ENCODE data around the gene DDAH1. TPM values are rescaled to one million over a fixed set of nuclear protein-coding genes. Genes with fewer than 3 reads are reported as not detected.

Gene DDAH1
- total RNA-seq, 2 donors from 2014 or later = 11.2 to 31.4 TPM

DNA sequence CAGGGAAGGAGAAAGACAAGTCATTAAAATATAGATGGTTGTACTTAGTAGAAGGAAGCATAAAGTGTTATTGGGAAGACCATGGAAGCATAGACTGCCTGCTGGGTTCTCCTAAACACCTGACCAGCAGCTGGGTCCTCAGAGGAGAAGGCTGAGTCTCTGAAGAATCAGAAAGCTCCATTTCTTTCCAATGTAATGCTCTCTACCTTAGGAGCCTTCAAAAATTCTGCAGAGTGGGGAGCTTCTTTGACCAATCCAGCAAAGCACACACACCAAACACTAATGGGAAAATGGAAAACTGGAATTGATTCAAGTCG lies 167.5 kb downstream of the DDAH1 start:
- H3K27me3 ChIP-seq = no peaks in the 10 kb centered on the region
- DNase-seq (no peak), ATAC-seq (no peak)
- no peak for TF ChIP-seq POLR2A (IDR thresholded peaks at IDR 0.05)
- TF ChIP-seq, protein P1, sequence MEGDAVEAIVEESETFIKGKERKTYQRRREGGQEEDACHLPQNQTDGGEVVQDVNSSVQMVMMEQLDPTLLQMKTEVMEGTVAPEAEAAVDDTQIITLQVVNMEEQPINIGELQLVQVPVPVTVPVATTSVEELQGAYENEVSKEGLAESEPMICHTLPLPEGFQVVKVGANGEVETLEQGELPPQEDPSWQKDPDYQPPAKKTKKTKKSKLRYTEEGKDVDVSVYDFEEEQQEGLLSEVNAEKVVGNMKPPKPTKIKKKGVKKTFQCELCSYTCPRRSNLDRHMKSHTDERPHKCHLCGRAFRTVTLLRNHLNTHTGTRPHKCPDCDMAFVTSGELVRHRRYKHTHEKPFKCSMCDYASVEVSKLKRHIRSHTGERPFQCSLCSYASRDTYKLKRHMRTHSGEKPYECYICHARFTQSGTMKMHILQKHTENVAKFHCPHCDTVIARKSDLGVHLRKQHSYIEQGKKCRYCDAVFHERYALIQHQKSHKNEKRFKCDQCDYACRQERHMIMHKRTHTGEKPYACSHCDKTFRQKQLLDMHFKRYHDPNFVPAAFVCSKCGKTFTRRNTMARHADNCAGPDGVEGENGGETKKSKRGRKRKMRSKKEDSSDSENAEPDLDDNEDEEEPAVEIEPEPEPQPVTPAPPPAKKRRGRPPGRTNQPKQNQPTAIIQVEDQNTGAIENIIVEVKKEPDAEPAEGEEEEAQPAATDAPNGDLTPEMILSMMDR (IDR thresholded peaks at IDR 0.05) = no peak
- intact Hi-C loops (cut with DNase I) = no loop called here
- H3K27ac ChIP-seq = peak overlapping the region; percentile 76 to 78 (median 77)
- H3K4me1 ChIP-seq = peaks cover 17% of the 10 kb centered on the region
- H3K4me3 ChIP-seq = no peak overlapping the region
- WGBS, 2 donors = 3 to 7% methylated on average over 1 of the region's 1 CpG
- no peaks in the 10 kb centered on the region for H3K9me3 ChIP-seq
- H3K36me3 ChIP-seq (replicated peaks in 1 of 2; ENCODE audit: insufficient read depth in 1 of 2, low read depth in 2 of 2) = no peaks in the 10 kb centered on the region

DNA sequence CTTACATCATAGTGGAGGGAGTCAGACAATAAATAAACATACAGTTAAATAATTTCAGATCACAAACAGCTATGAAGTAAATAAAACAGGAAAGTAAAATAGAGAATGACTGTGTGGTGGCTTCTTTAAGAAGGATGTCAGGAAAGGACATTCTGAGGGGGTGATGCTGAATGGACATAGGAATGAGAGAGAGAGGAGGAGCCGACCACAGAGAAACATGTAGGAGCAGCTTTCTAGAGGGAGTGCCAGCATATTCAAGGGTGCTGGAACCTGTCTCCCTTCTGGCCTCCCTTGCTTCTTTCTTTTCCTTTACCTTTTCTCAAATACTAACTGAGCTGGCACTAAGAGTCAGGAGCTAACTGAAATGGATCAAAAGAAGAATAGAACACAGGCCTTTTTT lies 168.0 kb downstream of the DDAH1 start:
- H3K4me1 ChIP-seq = peaks cover 17% of the 10 kb centered on the region
- 74 to 79% methylated on average over 1 of the region's 1 CpG for WGBS, 2 donors
- DNase-seq (no peak), ATAC-seq (no peak)
- peak overlapping the region in 3 of 4 donors; percentile 76 to 78 (median 77) for H3K27ac ChIP-seq
- intact Hi-C loops (cut with DNase I) = no loop called here
- H3K4me3 ChIP-seq = no peak overlapping the region
- no peaks in the 10 kb centered on the region for H3K9me3 ChIP-seq
- no peak for TF ChIP-seq POLR2A (IDR thresholded peaks at IDR 0.05)
- TF ChIP-seq, protein P1 (IDR thresholded peaks at IDR 0.05) = no peak
- H3K36me3 ChIP-seq (replicated peaks in 1 of 2; ENCODE audit: insufficient read depth in 1 of 2, low read depth in 2 of 2) = no peaks in the 10 kb centered on the region
- H3K27me3 ChIP-seq = no peaks in the 10 kb centered on the region

DNA sequence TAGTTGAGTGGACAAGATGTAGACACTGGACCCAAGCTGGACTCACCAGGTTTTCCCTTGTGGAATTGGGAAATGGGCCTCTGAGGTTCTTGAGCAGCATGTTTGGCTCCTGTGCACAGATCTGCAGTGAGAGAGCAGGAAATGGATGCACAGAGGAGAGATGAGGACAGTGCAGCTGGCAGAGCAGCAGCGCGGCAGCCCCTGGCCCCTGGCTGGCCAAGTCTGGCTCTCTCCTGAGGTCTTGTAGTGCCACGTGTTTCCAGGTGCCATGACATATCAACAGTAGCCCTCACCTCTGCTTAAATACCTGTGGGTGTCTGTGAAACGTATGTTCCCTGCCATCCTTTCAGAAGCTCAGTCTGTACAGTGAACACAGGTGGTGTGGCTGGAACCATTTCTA lies 169.3 kb downstream of the DDAH1 start:
- 50 to 75% methylated on average over 1 to 4 of the region's 4 CpGs for WGBS, 2 donors
- TF ChIP-seq, protein P1 (IDR thresholded peaks at IDR 0.05) = no peak
- TF ChIP-seq POLR2A (IDR thresholded peaks at IDR 0.05) = no peak

DNA sequence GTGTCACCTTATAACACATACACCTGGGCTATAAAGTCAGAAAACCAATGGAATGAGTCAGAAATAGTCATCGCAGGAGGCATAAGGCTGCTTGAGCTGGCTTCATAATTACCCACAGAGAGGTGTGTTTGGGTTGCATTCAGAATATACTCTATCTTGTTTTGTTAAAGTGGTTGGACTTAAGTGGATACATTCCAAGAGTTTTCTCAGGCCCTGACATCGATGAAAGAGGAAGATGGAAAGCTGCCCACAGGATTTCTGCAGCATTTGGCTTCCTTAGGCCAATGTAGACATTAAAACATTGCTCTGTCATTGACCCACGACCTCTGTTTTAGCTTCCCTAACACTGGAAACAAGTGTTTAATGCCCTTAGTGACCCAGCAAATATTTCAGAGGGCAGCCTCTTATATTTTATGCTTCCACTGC lies 169.9 kb downstream of the DDAH1 start:
- no peak overlapping the region for H3K4me3 ChIP-seq
- no peaks in the 10 kb centered on the region for H3K27me3 ChIP-seq
- TF ChIP-seq, protein P1 (IDR thresholded peaks at IDR 0.05) = no peak
- no peak for TF ChIP-seq POLR2A (IDR thresholded peaks at IDR 0.05)
- no peaks in the 10 kb centered on the region for H3K9me3 ChIP-seq
- no peaks in the 10 kb centered on the region for H3K36me3 ChIP-seq (replicated peaks in 1 of 2; ENCODE audit: insufficient read depth in 1 of 2, low read depth in 2 of 2)
- no peak overlapping the region for H3K27ac ChIP-seq
- peaks cover 17% of the 10 kb centered on the region for H3K4me1 ChIP-seq
- 49 to 60% methylated on average over 3 of the region's 3 CpGs for WGBS, 2 donors
- ATAC-seq (no peak), DNase-seq (no peak)
- intact Hi-C loops (cut with DNase I) = no loop called here

More for the DNA sequence above, 169.3 kb downstream of the DDAH1 start:
- Histone ChIP-seq H3K27me3 (no peaks in the 10 kb centered on the region), H3K27ac (no peak overlapping the region), H3K4me3 (no peak overlapping the region), H3K4me1 (peaks cover 17% of the 10 kb centered on the region), H3K9me3 (no peaks in the 10 kb centered on the region), H3K36me3 (replicated peaks in 1 of 2; ENCODE audit: insufficient read depth in 1 of 2, low read depth in 2 of 2) (no peaks in the 10 kb centered on the region)
- ATAC-seq (no peak), DNase-seq (no peak)
- intact Hi-C loops (cut with DNase I) = no loop called here

DNA sequence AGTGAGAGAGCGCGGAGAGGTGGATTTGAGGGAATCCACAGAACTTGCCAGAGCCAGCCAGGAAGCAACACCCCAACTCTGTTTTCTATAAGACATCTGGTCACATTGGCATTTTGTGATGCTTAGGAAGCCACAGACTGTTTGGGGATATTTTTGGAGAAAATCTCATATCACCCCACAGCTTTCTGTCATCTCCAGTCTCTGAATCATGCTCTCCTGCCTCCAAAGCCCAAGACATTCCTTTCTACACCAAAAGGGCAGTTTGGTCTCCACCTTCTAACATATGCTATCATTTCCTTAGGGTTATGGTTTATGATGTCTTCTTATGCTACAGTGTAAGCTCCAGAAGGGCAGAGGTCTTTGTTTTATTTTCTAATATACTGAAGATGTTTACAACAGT lies 174.1 kb downstream of the DDAH1 start:
- intact Hi-C loops (cut with DNase I) = no loop called here
- Histone ChIP-seq H3K36me3 (replicated peaks in 1 of 2; ENCODE audit: insufficient read depth in 1 of 2, low read depth in 2 of 2) (no peaks in the 10 kb centered on the region), H3K9me3 (no peaks in the 10 kb centered on the region), H3K4me1 (no peaks in the 10 kb centered on the region), H3K27ac (no peak overlapping the region), H3K4me3 (no peak overlapping the region), H3K27me3 (no peaks in the 10 kb centered on the region)
- 95 to 100% methylated on average over 2 of the region's 2 CpGs for WGBS, 2 donors
- no peak for TF ChIP-seq POLR2A (IDR thresholded peaks at IDR 0.05)
- TF ChIP-seq, protein P1 (IDR thresholded peaks at IDR 0.05) = no peak
- ATAC-seq (no peak), DNase-seq (no peak)

Data from body of pancreas (tissue), 4 donors.